NCI-H1105 treated with DMSO at 0.1 percent for 48 hours (cell line): Measurements from ENCODE around the gene FAAP20.
A peak's percentile ranks its signal among the peaks of the same experiment; 100 is the strongest.

Experiments used
- DNase-seq: peaks from one replicate; lab custom pipeline; 2025; lab: John Stamatoyannopoulos, UW

The FAAP20 gene, protein sequence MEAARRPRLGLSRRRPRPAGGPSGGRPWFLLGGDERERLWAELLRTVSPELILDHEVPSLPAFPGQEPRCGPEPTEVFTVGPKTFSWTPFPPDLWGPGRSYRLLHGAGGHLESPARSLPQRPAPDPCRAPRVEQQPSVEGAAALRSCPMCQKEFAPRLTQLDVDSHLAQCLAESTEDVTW

DNA sequence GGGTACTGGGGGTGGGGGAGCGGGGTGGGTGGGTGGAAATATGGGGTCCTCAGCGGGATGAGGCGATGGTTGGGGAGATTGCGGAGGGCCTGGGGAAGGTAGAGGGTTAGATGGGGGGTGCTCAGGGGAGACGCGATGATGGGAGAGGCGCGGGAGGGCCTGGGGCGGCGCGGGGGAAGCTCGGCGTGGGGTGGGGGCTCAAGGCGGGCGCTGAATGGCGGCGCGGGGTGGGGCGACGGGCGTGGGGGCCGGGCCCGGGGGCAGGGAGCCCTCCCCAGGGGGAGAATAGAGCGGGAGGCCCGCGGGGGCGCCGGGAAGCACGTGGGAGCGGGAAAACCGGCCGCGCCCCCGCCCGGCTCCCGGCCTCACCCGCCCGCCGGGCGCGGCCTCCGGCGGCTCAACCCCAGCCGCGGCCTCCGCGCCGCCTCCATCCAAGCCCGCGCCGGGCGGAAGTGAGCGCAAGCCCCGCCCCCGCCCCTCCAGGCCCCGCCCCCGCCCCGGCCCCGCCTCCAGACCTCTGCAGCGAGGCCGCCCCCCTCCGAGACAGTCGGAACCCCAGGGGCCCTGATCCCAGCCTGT, at the start of gene FAAP20:
FAAP20 (minus strand) TSS at position 454 of the 579 bp plus-strand sequence; CDS start at position 431, 23 bp downstream.
- DNase-seq = peak; percentile 45

DNA sequence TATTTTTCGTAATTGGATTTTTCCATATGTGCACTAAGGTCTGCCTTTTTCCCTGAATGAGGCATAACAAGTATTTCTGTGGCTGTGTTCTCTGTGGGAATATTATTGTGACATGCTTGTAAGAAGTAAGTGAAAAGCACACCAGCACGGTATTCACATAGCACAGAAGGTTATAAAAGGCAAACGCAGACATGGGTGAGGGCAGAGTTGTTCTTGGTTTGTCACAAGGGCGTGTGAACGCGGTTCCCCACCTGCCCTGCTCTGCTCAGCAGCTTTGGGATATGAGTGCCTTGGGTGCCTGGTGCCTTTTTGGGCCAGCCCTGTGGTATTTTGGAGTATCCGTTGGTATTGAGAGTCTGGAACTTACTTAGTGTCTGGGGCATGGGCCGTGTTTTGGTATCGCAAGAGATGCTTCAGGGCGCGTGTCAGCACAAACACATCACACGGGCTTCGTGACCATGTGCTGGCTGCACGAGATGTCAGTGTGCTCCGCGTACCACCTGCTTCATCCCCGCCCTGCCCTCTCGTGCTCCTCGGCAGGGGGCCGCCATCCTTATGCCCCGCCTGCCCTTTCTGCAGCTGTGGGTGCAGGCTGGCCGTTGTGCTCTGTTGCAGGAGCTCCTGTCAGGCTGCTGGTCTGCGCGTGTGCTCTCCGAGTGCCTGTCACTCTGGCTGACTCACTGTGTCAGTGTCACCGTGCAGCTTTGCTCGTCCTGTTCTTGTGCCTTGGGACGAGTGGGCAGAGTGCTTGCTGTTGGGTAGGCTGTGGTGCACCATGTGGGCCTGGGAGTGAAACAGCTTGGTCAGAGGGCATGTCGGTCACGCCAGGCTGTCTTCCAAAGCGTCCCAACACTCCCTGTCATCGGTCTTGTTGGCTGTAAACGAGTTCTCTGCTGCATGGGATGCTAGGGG, 48.5 kb upstream of the FAAP20 start:
- no peak for DNase-seq

DNA sequence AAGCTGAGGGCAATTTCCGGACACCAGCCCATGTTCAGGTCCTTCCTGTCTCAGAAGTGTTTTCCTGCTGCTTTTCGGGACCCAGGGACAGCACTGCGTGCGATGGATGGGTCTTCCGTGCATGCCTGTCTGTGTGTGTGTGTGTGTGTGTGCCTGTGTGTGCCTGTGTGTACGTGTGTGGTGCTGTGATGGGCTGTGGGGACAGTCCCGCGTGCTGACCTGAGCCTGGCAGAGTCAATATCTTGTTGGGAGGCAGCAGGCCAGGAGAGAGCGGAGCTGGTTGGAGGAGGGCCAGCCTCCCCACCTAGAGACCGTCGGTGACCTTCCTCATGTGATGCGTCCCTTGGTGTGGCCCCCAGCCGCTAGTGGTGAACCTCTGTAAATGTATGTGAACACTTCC, 47.2 kb upstream of the FAAP20 start:
- DNase-seq = no peak

DNA sequence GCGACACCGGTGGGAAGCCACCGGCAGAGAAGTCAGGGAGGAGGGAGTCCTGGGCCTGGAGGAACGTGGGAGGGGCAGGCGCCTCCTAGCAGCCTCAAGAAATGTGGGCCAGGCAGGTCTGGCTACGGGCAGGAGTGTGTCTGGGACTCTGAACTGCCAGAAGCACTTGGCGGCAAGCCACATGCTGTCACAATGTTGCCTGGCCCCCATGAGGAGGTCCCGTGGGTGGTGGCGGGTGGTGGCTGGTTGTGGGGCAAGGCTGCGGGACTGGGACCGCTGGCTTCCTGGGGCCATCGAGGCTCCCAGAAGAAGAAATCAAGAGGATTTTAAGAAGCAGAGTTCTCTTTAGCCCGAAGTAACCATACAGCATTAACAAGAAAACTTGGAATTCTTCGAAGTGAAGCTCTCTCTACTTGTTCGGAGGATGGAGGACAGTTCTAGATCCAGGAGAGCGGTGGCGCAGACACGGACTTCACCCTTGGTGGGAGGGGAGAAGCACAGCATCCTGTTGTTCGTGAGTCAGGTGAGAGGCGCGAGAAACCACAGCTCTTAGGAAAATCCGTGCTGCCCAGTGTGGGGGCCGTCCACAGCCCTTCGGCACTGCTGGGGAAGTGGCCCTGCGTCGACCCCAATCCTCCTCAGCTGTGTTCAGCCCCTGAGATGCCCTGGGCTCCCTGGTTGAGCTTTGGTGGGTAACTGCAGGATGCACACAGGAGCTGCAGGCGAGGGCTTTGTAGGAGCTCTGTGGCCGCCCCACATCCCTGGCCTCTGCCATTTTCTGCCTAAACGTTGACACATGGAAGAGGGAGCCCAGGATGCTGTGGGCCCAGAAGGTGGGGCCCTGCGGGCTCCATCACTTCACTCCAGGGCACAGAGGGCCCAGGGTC, 45.9 kb upstream of the FAAP20 start:
- no peak for DNase-seq

DNA sequence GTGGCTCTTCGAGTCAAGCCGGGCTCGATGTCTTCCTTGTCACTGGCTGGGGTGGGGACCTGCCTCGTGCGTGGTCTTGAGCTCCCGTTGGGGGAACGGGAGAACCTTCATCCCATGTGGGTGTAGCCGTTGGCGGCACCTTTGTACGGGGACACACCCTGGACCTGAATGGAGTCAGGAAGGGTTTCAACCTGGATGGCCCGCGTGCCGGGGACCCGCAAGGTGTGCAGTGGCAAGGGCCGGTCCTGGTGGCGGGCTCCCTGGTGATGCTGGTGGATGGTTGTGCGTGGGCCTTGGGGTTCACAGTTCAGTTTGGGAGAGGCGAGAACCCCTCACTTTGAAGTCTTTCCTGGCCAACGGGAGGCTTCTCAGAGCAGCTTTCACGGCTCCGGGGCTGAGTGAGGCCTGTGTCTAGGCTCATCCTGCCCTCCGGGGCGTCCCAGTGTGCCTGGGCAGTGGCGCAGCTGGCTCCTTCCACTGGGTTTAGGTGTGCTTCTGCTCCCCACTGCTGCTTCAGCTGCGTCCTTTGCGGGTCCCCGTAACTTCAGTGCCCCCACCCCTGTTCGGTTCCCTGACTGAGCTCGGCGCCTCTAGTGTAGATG, 44.9 kb upstream of the FAAP20 start:
- no peak for DNase-seq

DNA sequence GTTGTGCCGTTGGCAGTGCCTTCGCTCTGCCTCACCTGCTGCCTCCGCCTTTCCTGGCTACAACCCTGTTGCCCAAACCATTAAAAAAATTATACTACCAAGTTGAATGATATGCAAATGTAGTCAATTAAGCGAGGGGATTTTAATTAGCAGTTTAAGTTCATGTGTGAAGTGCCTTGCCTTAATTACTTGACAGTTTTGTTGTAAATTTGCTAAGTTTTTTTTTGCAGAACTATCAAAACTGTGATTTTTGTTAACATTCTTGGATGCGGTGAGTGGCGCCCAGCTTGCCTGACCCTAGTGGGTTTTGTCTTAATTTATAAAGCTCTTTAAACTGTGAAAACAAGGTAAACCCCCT, 44.4 kb upstream of the FAAP20 start:
- DNase-seq = no peak

DNA sequence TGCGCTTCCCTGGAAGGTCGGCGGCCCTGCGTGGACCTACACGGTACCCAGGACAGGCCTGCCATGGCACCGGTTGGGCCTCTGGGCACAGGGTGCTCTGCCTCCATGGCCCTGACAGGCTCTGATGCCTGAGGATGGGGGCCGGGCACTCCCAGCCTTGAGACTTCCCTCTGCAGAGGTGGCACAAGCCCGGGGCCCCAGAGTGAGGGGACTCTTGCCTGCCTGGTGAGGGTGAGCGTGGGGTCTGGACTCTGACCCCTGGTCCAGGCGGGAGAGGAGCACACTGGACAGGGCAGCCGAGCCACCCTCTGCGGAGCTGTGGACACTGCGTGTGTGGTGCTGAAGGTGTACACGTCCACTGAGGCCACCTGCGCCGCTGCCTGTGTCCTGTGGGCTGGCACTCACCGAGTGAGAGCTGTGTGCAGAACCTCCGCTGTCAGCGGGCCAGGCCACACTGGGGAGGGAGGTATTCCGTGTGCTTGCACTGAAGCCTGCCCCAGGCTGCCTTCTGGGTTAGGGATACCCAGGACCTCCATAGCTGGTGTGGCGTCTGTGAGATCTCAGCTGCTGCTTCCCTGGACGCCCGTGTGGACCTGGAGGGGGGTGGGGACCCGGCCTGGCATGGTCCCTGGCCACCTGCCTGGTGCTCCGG, 43.9 kb upstream of the FAAP20 start:
- no peak for DNase-seq

DNA sequence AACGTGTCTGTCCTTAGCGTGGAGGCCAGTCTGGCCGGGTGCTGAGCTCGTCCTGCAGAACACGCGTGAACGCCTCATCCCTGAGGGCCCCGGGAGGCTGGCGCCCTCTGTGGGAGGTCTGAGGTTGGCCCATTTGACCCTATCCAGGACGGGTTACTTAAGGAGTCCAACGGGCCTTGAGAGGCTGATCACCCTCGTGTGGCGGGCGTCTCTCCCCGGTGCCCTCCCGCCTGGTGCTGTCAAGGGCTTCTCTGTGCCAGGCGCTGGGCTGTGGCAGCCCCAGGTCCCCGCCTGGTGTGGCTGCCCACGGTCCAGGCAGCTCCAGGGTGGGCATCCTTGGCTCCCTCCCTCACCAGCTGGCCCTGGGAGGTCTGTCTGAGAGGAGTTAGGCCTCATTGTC, 43.2 kb upstream of the FAAP20 start:
- no peak for DNase-seq

DNA sequence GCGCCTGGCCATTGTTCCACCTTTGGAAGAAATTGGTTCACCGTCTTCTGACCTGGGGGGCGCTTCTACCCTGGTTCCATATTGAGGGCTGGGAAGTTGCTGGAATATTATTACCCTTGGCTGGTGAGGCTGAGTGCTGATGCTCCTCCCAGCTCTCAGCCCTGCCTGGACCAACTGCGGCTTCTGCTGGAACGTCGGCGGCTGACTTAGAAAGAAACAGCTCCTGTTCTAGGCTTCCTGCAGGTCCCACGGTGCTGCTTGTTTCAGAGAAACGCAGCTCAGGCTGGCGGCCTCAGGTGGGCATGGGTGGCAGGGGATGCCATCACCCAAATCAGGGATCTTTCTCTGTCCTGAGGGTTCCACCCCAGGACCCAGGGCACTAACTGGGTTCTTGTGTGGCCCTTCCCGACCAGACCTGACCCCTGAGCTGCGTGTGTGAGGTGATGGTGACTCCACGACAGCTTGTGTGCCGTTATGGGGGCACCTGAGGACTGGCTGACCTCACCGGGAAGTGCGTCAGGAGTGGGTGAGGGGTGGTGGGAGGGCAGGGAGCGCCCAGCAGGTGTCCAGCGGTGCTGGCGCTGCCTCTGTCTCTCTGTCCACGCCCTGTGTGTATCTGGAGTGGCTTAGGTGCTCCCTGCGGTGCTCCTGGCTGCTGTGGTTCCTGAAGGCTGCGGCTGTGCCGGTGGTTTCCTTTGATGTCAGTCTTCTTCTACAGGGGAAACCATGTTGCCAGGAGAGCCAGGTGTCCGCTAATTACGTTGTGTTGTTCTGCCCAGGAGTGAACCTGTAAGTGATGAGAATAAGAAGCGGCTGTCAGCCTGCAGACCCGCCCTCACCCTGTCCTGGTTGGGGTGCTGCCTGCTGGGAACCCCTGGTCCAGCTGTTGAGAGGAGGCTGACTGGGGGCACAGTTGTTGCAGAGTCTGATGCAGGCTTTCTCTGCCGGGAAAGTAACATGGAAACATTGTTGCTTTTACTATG, 42.4 kb upstream of the FAAP20 start:
- no peak for DNase-seq

DNA sequence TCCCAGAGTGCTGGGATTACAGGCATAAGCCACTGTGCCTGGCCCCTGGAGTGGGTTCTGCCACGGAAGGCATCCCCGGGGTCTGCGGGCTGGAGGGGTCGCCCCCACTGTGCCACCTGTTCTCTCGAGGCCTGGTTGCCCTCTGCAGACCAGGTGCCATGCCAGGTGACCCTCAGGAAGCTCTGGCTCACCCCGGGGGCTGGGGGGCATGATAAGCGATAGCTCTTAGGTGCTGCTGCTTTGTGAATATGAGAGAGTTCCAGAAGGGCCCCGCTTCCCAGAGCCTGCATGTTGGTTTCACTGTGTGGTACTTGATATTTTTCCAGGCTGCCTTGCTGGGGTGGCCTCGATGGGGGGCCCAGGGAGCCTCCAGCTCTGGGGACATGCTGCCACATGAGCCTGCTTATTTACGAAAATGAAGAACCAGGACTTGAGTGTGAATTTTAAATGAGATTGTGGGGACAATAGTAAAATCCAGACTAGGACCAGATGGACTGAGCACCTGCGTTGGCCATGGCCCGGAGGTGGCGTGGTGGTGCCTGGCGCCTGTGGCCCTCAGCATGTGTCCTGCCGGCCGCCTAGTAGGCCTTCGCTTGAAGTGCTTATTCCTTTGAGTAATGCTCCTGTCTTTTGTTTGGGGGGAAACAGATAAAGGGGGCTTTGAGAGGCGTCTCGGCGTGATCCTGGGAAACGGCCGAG, 40.9 kb upstream of the FAAP20 start:
- DNase-seq = no peak

DNA sequence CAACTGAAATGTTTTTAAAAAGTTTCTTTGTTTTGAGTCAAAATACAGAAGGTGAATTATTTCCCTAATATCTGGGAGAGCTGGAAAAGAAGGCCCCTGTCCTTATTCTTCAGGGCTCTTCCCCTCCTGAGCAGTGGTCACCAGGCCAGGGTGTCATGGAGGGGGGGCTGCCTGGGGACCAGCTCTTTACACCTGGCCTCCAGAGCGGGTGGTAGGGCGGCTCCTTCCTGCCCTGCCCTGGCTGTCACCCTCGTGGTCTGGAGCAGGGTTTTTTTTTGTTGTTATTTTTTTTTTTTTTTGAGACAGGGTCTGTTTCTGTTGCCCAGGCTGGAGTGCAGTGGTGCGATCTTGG, 40.2 kb upstream of the FAAP20 start:
- DNase-seq = no peak

DNA sequence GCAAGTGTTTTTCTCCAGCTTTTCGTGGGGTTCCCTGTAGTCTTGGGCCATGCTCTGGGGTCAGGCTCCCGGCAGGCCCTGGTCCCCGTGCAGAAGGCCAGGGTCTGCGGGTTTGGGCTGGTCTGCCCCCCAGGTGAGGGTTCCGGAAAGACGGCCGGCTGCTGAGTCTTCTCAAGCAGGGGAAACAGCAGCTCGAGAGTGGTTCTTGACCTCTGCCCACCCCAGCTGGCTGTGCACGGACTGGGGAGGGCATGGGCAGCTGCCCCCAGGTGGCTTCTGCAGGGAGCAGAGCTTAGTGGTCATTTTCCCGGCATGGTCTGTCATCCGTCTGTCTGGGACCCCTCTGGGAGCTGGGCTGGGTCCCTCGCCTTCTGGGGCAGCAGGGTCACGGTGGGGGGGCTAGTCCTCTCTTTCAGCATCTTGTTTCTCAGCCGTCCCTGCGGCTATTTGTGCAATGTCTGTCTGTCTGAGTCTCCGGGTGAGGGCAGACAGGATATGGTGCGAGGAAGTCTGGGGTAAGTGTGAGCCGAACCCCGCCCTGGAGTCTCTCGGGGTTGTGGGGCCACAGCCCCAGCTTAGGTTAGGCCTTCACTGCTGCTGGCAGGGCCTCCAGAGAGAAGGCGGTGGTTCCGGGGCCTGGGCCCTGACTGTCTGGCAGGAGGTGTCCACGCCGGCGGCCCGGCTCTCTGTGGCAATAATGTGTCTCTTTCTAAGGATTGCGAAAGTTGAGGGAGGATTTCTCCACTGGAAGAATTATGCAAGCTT, 39.6 kb upstream of the FAAP20 start:
- no peak for DNase-seq

DNA sequence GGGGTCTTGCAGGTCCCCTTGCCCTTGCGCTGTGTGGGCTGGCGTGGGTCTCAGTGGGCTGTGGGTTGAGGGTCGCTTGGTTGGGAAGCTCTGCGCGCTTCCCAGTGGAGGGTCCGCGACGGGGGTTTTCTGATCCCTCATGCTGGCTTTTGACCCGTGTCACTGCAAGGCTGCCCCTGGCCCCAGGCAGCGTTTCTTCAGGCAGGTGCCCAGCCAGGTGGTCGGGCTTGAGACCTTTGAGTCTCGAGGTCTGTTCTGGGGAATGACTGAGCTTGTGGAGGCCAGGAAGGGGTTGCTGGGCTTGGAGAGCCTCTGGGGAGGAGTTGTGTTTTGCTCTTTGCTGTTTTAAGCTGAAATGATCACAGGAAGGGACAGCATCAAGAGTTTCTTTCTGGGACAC, 38.9 kb upstream of the FAAP20 start:
- no peak for DNase-seq

DNA sequence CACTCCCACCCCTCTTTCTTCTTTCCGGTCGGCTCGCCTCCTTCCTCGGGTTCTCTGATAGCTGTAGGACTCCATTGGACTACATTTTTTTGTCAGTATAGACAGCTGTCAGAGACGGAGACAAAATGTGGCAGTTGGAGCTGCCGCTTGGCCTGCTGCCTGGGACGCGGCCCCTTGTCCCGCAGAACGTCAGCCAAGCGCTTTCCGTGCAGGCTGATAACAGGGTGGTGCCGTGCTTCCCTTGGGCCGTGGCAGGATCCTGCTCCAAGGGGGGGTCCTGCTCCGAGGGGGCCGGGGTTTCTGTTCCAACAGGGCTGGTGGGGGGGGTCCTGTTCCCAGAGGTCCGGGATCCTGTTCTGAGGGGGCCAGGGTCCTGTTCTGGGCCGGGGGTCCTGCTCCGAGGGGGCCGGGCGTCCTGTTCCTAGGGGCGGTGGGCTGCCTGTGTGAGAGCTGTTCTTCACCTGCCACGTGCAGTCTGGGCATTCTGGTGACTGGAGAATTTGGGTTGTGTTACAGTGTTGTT, 38.4 kb upstream of the FAAP20 start:
- DNase-seq = no peak

DNA sequence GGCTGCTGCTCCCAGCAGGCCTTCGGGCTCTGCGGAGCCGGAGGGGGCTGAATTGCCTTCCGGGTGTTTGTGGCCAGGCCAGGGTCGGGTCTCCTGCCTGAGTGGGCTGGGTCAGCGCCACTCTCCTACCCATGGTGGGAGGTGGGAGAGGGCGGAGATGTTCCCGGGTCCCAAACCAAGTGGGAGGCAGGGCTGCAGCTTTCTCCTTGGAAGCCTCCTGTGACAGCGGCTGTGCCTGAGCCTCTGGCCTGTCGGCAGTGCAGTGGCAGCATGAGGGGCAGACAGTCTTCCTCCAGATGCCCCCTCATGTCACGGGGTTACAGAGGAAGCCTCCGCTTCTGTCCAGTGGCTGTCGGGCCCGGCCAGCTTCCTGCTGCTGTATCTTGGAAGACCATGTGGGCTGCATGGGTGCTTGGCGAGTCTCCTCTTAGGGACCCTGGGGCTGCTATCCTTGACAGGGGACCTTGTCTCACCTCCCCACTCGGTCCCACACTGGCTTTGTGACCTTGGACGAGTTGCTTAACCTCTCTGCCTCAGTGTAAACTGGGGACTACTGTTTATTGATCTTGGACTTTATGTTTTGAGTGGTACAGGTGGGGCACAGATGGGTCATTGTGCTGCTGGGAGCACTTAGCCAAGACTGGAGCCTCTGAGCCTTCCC, 37.8 kb upstream of the FAAP20 start:
- no peak for DNase-seq

DNA sequence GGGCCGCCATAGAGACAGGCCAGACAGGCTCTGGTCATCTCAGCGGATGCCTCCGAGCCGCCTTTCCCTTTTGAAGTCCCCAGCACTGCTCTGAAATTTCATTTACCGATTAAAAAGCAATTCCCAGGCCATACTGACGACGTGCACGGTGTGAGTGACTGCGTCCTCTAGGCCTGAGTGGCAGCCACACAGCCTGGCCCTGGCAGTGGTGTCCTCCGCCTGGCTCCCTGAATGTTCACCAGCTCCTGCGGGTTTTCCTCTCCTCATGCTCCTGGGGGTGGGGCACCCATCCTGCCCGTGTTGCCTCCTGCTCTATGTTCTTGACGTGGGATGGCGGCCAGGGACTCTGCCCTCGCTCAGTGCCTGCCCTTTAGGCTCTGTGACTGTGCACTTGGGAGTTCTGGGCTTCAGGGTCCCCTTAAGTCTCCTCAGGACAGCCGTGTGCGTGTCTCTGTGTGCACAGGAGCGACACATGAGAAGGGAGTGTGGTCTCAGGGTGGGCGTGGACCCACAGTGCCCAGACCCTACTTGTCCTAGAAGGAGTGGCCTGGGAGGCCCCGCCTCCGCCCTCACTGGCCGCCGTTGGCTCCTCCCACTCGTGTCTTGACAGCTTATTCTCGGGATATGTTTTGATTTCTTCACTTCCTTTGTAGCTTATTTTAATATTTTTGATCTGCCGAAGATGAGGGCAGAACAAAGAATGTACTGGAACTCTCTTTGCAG, 37.1 kb upstream of the FAAP20 start:
- DNase-seq = no peak

DNA sequence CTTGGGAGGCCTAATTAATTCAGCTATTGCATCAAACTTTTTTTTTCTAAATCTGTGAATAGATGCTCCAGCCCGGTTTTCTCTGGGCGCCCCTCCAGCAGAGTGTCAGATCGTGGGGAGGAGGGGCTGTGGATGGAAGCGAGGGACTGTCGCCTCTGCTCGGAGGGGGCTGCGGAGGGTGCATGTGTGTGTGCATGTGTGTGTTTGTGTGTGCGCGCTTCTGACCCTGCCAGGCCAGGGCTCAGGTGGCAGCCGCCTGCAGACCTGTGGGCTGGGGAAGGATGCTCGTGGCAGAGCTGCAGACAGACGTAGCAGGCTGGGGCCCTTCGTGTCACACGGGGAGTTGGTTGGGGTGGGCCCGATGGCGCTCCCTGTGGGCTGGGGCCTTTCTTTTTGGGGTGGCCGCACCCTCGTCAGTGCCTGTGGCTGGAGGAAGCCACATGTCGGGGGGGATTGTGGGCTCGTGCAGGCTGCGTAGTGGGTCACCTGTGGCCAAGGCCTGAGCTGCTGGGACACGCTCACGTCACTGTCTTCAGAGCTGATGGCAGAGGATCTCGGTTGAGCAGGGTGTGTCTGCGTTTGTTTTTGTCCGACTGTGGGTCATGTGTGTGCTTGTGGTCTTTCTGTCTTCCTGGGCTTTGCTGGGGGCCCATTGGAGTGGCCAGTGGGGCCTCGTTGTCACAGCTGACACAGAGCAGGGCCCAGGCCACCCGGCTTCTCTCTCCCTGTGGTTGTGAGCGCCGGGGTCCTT, 36.4 kb upstream of the FAAP20 start:
- no peak for DNase-seq
